Nephron (organoid): ENCODE data around the gene SLC6A13.

ENCODE experiments used
- H3K27ac Mint-ChIP-seq, 3 experiments: 2 replicates each; pipeline ENCODE4 v1.8.0; 2020; ENCODE audit warnings: mixed read lengths in 3 of 3, mild to moderate bottlenecking in 2 of 3, moderate library complexity in 1 of 3
- H3K27me3 Mint-ChIP-seq: 2 replicates; pipeline ENCODE4 v1.8.0; 2021; ENCODE audit warnings: low read depth, mild to moderate bottlenecking, moderate library complexity, mixed read lengths
- H3K36me3 Mint-ChIP-seq: 2 replicates; pipeline ENCODE4 v1.8.0; 2020; ENCODE audit warnings: low read depth, mixed read lengths
- H3K4me1 Mint-ChIP-seq: 2 replicates; pipeline ENCODE4 v1.8.0; 2020; ENCODE audit warnings: mixed read lengths
- H3K4me3 Mint-ChIP-seq, 3 experiments: 2 replicates each; pipeline ENCODE4 v1.8.0; 2020; ENCODE audit warnings: mild to moderate bottlenecking in 3 of 3, mixed read lengths in 3 of 3, moderate library complexity in 2 of 3
- H3K9me3 Mint-ChIP-seq: 2 replicates; pipeline ENCODE4 v1.8.0; 2020; ENCODE audit warnings: mixed read lengths
- TF ChIP-seq, protein P1 (sequence below), 3 experiments: fragments of 200-600 bp; sonication (generic); IDR thresholded peaks; one replicate each; pipeline ENCODE4 v1.5.0; 2021; ENCODE audit warnings: antibody characterized with exemption in 3 of 3; ENCODE audit not compliant: unreplicated experiment in 3 of 3

SLC6A13 gene

DNA sequence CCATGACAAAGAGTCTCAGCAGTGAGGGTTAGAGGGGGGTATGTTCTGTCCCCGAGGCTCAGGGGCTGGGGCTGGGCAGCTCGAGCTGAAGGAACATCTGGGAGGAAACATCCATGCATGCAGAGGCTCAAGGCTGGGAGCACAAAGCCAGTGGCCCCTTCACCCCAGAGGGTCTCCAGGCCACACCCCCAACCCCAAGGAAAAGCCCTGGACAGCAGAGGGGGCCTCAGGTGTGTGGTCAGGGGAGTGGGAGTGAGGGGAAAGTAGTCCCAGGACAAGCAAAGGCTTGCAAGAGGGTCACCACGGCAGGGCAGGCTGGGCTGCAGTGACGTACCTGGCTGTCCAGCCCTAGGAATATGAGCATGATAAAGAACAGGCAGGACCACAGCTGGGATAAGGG is 66.2 kb downstream of the SLC6A13 start:
- Mint-ChIP-seq H3K4me3 (no peak overlapping the region), H3K27me3 (peaks cover 44% of the 10 kb centered on the region), H3K36me3 (peaks cover 7% of the 10 kb centered on the region), H3K9me3 (no peaks in the 10 kb centered on the region), H3K4me1 (peaks cover 6% of the 10 kb centered on the region), H3K27ac (no peak overlapping the region)
- TF ChIP-seq, protein P1, sequence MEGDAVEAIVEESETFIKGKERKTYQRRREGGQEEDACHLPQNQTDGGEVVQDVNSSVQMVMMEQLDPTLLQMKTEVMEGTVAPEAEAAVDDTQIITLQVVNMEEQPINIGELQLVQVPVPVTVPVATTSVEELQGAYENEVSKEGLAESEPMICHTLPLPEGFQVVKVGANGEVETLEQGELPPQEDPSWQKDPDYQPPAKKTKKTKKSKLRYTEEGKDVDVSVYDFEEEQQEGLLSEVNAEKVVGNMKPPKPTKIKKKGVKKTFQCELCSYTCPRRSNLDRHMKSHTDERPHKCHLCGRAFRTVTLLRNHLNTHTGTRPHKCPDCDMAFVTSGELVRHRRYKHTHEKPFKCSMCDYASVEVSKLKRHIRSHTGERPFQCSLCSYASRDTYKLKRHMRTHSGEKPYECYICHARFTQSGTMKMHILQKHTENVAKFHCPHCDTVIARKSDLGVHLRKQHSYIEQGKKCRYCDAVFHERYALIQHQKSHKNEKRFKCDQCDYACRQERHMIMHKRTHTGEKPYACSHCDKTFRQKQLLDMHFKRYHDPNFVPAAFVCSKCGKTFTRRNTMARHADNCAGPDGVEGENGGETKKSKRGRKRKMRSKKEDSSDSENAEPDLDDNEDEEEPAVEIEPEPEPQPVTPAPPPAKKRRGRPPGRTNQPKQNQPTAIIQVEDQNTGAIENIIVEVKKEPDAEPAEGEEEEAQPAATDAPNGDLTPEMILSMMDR (IDR thresholded peaks at IDR 0.05; ENCODE audit: unreplicated experiment in 3 of 3), result no peak

DNA sequence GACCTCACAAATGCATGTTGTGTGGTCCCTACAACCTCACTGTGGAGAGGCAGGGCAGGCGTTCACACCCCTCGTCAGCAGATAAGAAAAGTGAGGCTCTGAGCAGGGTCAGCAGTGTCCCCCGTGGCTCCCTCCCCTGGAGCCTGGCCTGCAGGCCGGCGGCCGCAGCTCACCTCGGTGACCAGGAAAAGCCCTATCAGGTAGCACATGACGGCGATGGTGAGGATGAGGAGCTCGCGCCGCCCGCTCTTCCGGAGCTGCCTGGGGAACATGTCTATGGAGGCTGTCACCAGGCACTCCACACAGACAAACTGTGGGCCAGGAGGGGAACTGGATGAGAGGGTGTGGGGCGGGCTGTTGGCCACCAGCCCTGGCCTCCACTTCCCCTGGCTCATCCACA is 66.7 kb downstream of the SLC6A13 start:
- no peaks in the 10 kb centered on the region for H3K9me3 Mint-ChIP-seq
- H3K27ac Mint-ChIP-seq, result no peak overlapping the region
- no peak overlapping the region for H3K4me3 Mint-ChIP-seq
- H3K4me1 Mint-ChIP-seq, result peaks cover 6% of the 10 kb centered on the region
- H3K27me3 Mint-ChIP-seq, result peaks cover 39% of the 10 kb centered on the region
- TF ChIP-seq, protein P1 (IDR thresholded peaks at IDR 0.05; ENCODE audit: unreplicated experiment in 3 of 3), result no peak
- peaks cover 7% of the 10 kb centered on the region for H3K36me3 Mint-ChIP-seq

DNA sequence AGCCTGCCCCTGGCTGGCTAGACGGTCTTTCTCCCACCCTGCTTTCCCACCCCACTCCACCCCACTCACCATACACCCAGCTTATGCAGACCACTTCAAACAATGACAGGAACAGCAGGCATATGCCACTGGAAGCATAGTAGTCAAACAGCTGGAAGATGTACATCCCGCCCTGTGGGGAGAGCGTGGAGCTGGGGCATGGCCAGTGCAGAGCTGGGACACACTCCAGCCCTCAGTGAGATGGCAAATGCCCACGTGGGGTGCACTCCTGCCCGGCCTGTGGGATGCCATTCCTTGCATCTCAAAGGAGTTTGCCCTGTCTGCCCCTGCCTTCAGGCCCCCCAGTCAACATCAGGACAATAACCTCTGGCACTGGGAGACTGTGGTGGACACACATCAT is 67.5 kb downstream of the SLC6A13 start:
- Mint-ChIP-seq H3K36me3 (peaks cover 7% of the 10 kb centered on the region), H3K9me3 (no peaks in the 10 kb centered on the region), H3K27me3 (peaks cover 31% of the 10 kb centered on the region), H3K4me1 (peaks cover 6% of the 10 kb centered on the region), H3K27ac (no peak overlapping the region), H3K4me3 (no peak overlapping the region)
- TF ChIP-seq, protein P1 (IDR thresholded peaks at IDR 0.05; ENCODE audit: unreplicated experiment in 3 of 3), result no peak

DNA sequence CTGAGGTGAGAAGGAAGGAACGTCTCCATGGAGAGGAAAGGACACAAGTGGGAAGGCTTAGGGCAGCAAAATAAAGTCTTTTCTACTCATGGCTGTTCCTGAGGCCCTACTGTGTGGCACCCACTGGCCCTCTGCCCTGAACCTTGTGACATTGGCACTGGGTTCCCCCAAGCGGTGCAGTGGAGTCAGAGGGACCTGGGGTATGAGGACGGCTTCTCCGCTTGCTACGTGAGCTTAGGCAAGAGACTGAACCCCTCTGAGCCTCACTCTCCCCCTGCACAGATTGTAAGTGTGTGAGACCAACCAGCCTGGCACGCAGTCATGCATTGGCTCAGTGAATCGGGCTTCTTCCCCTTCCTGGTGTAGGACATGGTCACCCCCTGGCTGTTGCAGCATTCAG is 68.4 kb downstream of the SLC6A13 start:
- H3K27ac Mint-ChIP-seq, result no peak overlapping the region
- peaks cover 7% of the 10 kb centered on the region for H3K36me3 Mint-ChIP-seq
- no peaks in the 10 kb centered on the region for H3K9me3 Mint-ChIP-seq
- peaks cover 1% of the 10 kb centered on the region for H3K4me1 Mint-ChIP-seq
- H3K27me3 Mint-ChIP-seq, result peaks cover 28% of the 10 kb centered on the region
- no peak overlapping the region for H3K4me3 Mint-ChIP-seq
- TF ChIP-seq, protein P1 (IDR thresholded peaks at IDR 0.05; ENCODE audit: unreplicated experiment in 3 of 3), result no peak

DNA sequence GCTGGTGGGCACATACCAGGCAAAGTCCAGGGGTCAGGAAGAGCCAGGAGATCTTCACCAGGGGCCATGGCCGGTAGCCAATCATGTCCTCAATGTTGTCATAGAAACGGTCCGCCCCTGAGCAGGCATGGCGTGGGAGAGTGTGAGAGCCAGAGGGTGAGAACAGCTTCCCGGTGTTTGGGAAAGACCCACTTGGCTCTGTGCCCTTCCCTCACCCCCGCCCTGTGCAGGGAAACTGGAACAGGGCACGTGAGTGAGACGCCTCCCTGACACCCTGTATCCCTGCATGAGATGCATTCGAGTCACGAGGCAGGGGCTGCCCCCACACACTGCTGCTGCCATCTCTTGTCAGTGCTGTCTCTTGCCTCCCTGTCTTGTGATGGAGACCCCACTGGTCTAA is 69.4 kb downstream of the SLC6A13 start:
- Mint-ChIP-seq H3K36me3 (peaks cover 7% of the 10 kb centered on the region), H3K4me1 (no peaks in the 10 kb centered on the region), H3K27ac (no peak overlapping the region), H3K27me3 (peaks cover 26% of the 10 kb centered on the region), H3K9me3 (no peaks in the 10 kb centered on the region), H3K4me3 (no peak overlapping the region)
- TF ChIP-seq, protein P1 (IDR thresholded peaks at IDR 0.05; ENCODE audit: unreplicated experiment in 3 of 3), result no peak

DNA sequence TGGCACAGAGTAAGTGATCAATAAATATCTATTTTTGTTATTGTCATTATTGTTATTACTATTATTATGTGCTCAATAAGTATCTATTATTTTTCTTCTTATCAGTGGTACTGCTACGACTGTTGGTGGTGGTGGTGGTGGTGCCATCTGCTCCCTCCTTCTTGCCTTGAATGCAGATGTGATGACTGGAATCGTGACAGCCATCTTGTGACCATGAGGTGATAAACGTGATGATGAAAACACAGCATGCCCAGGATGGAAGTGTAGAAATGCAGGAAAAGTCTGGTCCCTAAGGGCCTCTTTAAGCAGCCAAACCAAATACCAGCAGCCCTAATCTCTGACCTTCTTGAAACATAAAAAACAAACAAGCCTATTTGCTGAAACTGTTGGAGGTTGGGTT is 71.1 kb downstream of the SLC6A13 start:
- TF ChIP-seq, protein P1 (IDR thresholded peaks at IDR 0.05; ENCODE audit: unreplicated experiment in 3 of 3), result no peak
- H3K36me3 Mint-ChIP-seq, result no peaks in the 10 kb centered on the region
- H3K4me1 Mint-ChIP-seq, result no peaks in the 10 kb centered on the region
- no peak overlapping the region for H3K4me3 Mint-ChIP-seq
- no peak overlapping the region for H3K27ac Mint-ChIP-seq
- H3K9me3 Mint-ChIP-seq, result no peaks in the 10 kb centered on the region
- peaks cover 15% of the 10 kb centered on the region for H3K27me3 Mint-ChIP-seq
